GM12875 (cell line): ENCODE data around the gene SKP1.
A peak's percentile ranks its signal among the peaks of the same experiment; 100 is the strongest.

ENCODE experiments used
- H3K4me3 ChIP-seq: one replicate; pipeline ENCODE4 v1.5.1; 2011; ENCODE audit warnings: low read depth, low read length, control low read depth
- CTCF ChIP-seq: IDR thresholded peaks from 2 replicates; pipeline ENCODE4 v1.5.1; 2011; ENCODE audit warnings: low read depth, mild to moderate bottlenecking, control low read depth, inconsistent platforms, low read length, moderate library complexity, borderline replicate concordance; ENCODE audit not compliant: insufficient read depth

The SKP1 gene

GRCh38 chr5:134116789-134117761 is 59.7 kb downstream of the SKP1 start:
- TF ChIP-seq CTCF, result no peak
- H3K4me3 ChIP-seq, result no peak overlapping the region

GRCh38 chr5:134116286-134116685 is 60.5 kb downstream of the SKP1 start:
- no peak for TF ChIP-seq CTCF
- H3K4me3 ChIP-seq, result peak overlapping the region; percentile 76

GRCh38 chr5:134115806-134116175 is 61.0 kb downstream of the SKP1 start:
- TF ChIP-seq CTCF, result no peak
- peak overlapping the region; percentile 76 for H3K4me3 ChIP-seq

GRCh38 chr5:134114886-134115805 is 61.6 kb downstream of the SKP1 start:
- peak overlapping the region; percentile 76 for H3K4me3 ChIP-seq

GRCh38 chr5:134113902-134114875 is 62.6 kb downstream of the SKP1 start, which contains the start of gene TCF7:
TSS of gene TCF7 (plus strand) at chr5:134114681. CDS start at chr5:134114907, 226 bp downstream.
- TF ChIP-seq CTCF, result no peak
- peak within 1 kb of the TSS; percentile 76 for H3K4me3 ChIP-seq

More at GRCh38 chr5:134114886-134115805, 61.6 kb downstream of the SKP1 start:
- no peak for TF ChIP-seq CTCF

- H3K4me3 ChIP-seq, result no peak overlapping the region
- no peak for TF ChIP-seq CTCF
Observed at GRCh38 chr5:134113363-134113889, 63.3 kb downstream of the SKP1 start.
